SK-N-SH (cell line): ENCODE results near the gene LRRC32.

Experiments
- CTCF ChIP-seq: fragments of 200-600 bp; sonication (generic); IDR thresholded peaks from 2 replicates; pipeline ENCODE4 v1.6.1; 2017; ENCODE audit warnings: antibody characterized with exemption, mild to moderate bottlenecking, moderate library complexity
- ELF1 ChIP-seq: IDR thresholded peaks from 2 replicates; pipeline ENCODE4 v1.4.0; 2012
- EZH2phosphoT487 ChIP-seq: fragments of 200-600 bp; sonication (generic); IDR thresholded peaks from 2 replicates; pipeline ENCODE4 v1.6.1; 2017; ENCODE audit warnings: low read depth, mixed run types, mild to moderate bottlenecking, antibody characterized with exemption, moderate library complexity, borderline replicate concordance
- FOXJ3 ChIP-seq: sonication (generic); formaldehyde crosslinking; IDR thresholded peaks from 2 replicates; pipeline ENCODE4 v1.5.1; 2020; ENCODE audit warnings: mild to moderate bottlenecking, missing genetic modification reagents
- GABPA ChIP-seq: IDR thresholded peaks from 2 replicates; pipeline ENCODE4 v1.4.0; 2012; ENCODE audit warnings: low read depth, mild to moderate bottlenecking
- MAX ChIP-seq: IDR thresholded peaks from 2 replicates; pipeline ENCODE4 v1.4.0; 2012; ENCODE audit warnings: low read depth
- MXI1 ChIP-seq: IDR thresholded peaks from 2 replicates; pipeline ENCODE4 v1.6.1; 2012; ENCODE audit warnings: mild to moderate bottlenecking, low read depth, low read length, improper control_type of control experiment
- PBX3 ChIP-seq: IDR thresholded peaks from 2 replicates; pipeline ENCODE4; 2012
- POLR2AphosphoS5 ChIP-seq: IDR thresholded peaks from 2 replicates; pipeline ENCODE4 v1.6.1; 2012; ENCODE audit warnings: low read depth, low read length
- REST ChIP-seq: IDR thresholded peaks from 2 replicates; pipeline ENCODE4 v1.6.1; 2012; ENCODE audit warnings: mild to moderate bottlenecking, low read depth, low read length, moderate library complexity
- SIN3A ChIP-seq: IDR thresholded peaks from 2 replicates; pipeline ENCODE4 v1.6.1; 2012; ENCODE audit warnings: low read depth, mild to moderate bottlenecking, low read length, moderate library complexity, borderline replicate concordance
- USF2 ChIP-seq: fragments of 150-350 bp; IDR thresholded peaks from 2 replicates; pipeline ENCODE4 v1.6.1; 2017; ENCODE audit warnings: antibody characterized with exemption, low read length, low read depth, borderline replicate concordance
- ZBTB33 ChIP-seq: IDR thresholded peaks from 2 replicates; pipeline ENCODE4 v1.4.0; 2012; ENCODE audit warnings: low read depth, borderline replicate concordance

- TF ChIP-seq SIN3A (no peak), CTCF (no peak), POLR2AphosphoS5 (no peak), REST (no peak), MXI1 (no peak), GABPA (no peak), ELF1 (no peak), FOXJ3 (no peak), MAX (no peak), EZH2phosphoT487 (no peak), ZBTB33 (no peak), PBX3 (no peak), USF2 (no peak)
These were observed 29.0 kb upstream of the LRRC32 start for GRCh38 chr11:76699451-76700091.
